OCI-LY1 (cell line): Measurements from ENCODE around the gene COPE.

ENCODE experiments used
- EZH2 ChIP-seq: fragments of 200-600 bp; sonication (generic), shearing (Covaris generic); IDR thresholded peaks from 2 replicates; pipeline ENCODE4 v1.8.0; 2017; ENCODE audit warnings: borderline replicate concordance, mixed run types, mild to moderate bottlenecking, antibody characterized with exemption, low read length, moderate library complexity, mixed read lengths
- TF ChIP-seq, protein P1 (sequence below): fragments of 200-600 bp; sonication (generic), shearing (Covaris generic); IDR thresholded peaks from 2 replicates; pipeline ENCODE4 v1.5.1; 2017; ENCODE audit warnings: mild to moderate bottlenecking, antibody characterized with exemption, low read length, moderate library complexity, mixed read lengths

DNA sequence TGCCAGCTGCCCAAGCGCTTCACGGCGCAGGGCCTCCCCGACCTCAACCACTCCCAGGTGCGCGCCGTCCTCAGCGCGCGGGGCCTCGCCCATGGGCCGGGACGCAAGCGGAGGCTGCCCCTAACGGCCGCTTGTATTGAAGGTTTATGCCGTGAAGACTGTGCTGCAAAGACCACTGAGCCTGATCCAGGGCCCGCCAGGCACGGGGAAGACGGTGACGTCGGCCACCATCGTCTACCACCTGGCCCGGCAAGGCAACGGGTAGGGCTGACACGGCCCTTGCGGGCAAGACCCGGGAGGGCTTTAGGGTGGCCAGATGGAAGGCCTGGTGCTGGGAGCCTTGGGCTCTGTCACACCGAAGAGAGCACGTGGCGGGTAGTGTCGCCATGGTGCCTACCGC is 64.2 kb downstream of the COPE start:
- TF ChIP-seq, protein P1, sequence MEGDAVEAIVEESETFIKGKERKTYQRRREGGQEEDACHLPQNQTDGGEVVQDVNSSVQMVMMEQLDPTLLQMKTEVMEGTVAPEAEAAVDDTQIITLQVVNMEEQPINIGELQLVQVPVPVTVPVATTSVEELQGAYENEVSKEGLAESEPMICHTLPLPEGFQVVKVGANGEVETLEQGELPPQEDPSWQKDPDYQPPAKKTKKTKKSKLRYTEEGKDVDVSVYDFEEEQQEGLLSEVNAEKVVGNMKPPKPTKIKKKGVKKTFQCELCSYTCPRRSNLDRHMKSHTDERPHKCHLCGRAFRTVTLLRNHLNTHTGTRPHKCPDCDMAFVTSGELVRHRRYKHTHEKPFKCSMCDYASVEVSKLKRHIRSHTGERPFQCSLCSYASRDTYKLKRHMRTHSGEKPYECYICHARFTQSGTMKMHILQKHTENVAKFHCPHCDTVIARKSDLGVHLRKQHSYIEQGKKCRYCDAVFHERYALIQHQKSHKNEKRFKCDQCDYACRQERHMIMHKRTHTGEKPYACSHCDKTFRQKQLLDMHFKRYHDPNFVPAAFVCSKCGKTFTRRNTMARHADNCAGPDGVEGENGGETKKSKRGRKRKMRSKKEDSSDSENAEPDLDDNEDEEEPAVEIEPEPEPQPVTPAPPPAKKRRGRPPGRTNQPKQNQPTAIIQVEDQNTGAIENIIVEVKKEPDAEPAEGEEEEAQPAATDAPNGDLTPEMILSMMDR, result no peak
- TF ChIP-seq EZH2, result no peak
